ENCODE results near the gene INPP1.

Gene INPP1

GRCh38 chr2:190408538-190409271, 65.3 kb downstream of the INPP1 start:
- DNase-seq, result peak in 54 of 56 donors; percentile 19 to 89 (median 72)

GRCh38 chr2:190409616-190410015, 66.2 kb downstream of the INPP1 start:
- DNase-seq, result peak in 1 of 56 donors; percentile 6

GRCh38 chr2:190410166-190410565, 66.8 kb downstream of the INPP1 start:
- DNase-seq, result no peak

GRCh38 chr2:190412966-190413365, 69.6 kb downstream of the INPP1 start:
- no peak for DNase-seq

DNA sequence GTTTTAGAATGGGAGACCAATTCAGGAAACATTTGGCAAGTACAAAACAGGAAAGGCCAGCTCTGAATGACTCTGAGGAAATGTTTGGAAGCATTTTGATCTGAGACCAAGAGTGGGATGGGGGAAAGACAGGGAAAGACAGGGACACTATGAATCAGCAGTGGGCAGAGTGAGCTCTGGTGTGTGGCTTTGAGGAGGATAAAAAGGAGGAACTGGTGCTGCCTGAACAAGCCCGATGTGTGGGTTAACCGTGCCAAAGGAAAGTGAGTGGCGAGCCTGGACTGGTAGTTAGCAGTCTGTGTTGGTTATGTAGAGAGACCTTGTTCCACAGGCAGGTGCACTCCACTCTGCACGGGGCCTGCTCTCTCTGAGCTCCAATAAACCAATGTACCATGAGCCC, 70.0 kb downstream of the INPP1 start:
- peak in 2 of 56 donors; percentile 11 to 13 for DNase-seq

GRCh38 chr2:190415251-190415650, 71.9 kb downstream of the INPP1 start:
- DNase-seq, result no peak

DNA sequence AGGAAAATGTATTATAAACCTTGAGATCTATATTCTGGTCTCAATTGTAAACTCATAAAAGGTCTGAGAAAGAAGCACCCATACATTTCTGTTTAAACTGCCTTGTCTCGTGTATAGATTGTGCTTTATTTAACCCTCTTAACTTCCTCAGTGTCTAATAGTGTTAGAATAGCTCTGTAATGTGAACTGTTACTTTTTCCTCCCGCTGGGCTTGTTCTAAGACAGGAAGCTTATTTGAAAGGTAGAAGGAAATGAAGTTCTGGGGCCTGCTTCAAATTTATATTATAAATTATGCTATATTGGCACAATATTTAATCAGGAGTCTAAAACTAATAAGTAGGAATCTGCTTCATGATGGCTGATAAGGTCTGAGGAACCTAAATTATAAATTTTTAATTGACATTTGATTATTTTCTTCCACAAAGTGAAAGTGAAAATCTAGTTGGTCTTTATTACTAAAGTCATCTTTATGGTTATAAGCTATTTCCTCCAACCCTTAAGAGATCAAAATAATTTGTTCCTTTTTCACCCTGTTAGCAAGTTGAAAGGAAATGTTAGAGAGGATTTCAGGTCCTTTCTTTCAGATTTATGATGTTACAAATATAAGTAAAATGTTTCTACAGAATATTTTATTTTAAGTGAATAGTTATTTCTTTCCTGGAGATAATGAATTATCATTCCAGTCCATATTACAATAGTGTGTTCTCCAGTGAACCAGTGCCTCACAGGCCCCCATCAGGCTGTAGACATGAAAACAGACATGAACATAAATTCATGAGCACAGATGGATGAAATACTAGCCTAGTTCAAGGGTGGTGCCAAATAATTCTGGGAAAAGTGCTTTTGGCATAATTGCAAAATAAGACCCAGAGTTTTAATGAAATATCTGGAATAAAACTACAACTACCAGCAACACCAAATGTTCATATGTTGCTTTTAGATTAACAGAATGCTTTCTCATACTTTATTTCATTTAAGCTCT, 72.7 kb downstream of the INPP1 start:
- no peak for DNase-seq

DNA sequence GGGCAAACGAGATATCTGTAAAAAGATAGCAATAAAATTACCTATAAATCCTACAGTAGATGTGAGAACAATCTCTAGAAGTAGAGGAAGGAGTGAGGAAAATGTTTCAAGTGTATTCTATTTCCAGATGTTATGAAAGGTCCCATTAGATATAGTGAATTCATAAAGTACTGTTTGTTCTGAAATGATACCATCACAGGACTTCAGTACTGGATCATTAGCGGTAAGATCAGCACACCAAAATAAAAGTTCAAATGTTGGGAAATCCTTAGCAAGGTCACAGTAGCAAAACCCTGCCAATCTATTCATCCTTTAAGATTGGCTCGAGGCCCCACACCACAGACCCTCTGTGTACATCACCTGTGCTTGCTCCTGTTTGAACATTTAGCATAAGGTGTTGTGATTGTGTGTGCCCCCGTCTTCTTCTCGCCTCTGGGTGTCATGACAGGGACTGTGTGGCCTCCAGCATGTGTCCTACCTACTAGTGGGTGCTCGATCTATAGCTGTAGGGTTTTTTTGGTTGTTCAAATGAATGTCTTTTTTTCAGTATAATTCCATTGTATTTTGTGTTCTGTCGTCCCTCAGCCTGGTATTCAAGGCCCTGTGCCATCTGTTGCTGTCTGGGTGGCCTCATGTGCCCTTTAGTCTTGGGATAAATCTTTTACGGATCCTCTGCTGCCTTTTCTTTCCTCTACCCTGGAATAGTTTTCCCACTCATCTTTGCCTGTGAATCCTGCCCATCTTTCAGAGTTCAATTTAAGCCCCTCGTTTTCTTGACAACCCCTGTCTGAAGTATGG, 73.9 kb downstream of the INPP1 start:
- DNase-seq, result no peak

GRCh38 chr2:190418727-190419126, 75.3 kb downstream of the INPP1 start:
- DNase-seq, result no peak

DNA sequence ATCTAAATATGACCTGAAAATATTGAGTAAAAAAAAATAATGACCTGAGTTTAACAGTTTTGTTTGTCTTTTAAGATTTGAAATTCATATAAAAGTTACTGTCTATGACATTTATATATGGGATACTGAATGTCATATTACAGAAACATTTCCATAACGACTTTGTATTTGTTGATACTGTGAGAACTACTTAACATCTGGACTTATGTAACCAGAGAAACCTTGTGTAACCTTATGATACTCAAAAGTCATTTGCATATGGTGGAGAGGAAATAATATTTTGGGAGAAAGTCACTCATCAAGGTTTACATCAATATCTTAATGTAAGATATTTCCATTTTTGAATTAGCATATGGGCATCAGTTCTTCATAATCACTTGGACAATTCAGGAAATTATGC, 77.4 kb downstream of the INPP1 start:
- DNase-seq, result no peak

Data from nucleus accumbens (tissue), 56 donors.